ENCODE measurements around the gene GNL3L. TPM values are rescaled to one million over a fixed set of nuclear protein-coding genes. Genes with fewer than 3 reads are reported as not detected.
"Not testable (repeated sequence)": the region's sequence is repeated elsewhere in the genome, so short reads cannot be mapped to it uniquely, and the experiment has no call there.

Gene GNL3L
- total and polyA plus RNA-seq, 2 experiments from 2014 or later, result 16.9 to 79.9 TPM

- TF ChIP-seq ZNF462 (CRISPR knock-in tag; IDR thresholded peaks at IDR 0.05) (no peak), STAT1 (IDR thresholded peaks at IDR 0.05; ENCODE audit: unreplicated experiment) (no peak), ZNF114 (CRISPR knock-in tag; IDR thresholded peaks at IDR 0.05) (no peak), CREB1 (CRISPR knock-in tag; IDR thresholded peaks at IDR 0.05; ENCODE audit: low read depth) (no peak)
Measured at GRCh38 chrX:54570332-54570731, 40.3 kb downstream of the GNL3L start (continued).

GRCh38 chrX:54572641-54573040 lies 42.6 kb downstream of the GNL3L start:
- H3K36me3 ChIP-seq (ENCODE audit: insufficient read depth); H3K27me3 ChIP-seq (ENCODE audit: insufficient read depth); H3K79me2 ChIP-seq (replicated peaks; ENCODE audit: insufficient read depth); H3K9me2 ChIP-seq (ENCODE audit: insufficient read depth); DNase-seq (ENCODE audit: low spot score); H3K4me1 Mint-ChIP-seq; H3K4me3 ChIP-seq; H3K4me3 Mint-ChIP-seq; H3K4me1 ChIP-seq (ENCODE audit: insufficient read depth); H3K27ac Mint-ChIP-seq; ATAC-seq; H4K20me1 ChIP-seq (replicated peaks; ENCODE audit: insufficient read depth); H3K4me2 ChIP-seq; H3K27ac ChIP-seq (ENCODE audit: low read depth); H3F3A ChIP-seq (replicated peaks; ENCODE audit: low read depth); H2AFZ ChIP-seq; H3K27me3 Mint-ChIP-seq (ENCODE audit: insufficient read depth, low read depth, poor library complexity): not testable (repeated sequence)
- peaks cover 59% of the 10 kb centered on the region for H3K36me3 Mint-ChIP-seq (ENCODE audit: low read depth)
- peaks cover 17% of the 10 kb centered on the region for H3K9me3 Mint-ChIP-seq

DNA sequence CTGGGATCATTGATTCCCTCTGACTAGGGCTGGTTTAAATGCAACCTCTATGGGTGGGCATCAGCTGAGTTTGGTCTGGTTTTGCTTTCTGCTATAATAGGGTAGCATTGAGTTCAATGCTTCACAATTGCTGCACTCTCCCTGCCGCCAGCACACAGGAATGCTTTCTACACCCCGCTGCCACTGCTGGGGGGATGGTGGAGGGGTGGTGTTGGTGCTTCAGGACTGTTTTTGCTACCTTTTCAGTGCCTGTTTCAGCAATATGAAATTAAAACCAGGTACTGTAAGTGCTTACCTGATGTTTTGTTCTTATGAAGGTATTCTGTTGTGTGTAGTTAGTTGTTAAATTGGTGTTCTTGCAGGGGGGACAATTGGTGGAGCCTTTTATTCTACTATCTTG lies 67.7 kb downstream of the GNL3L start:
- Histone ChIP-seq H3K27me3 (ENCODE audit: insufficient read depth) (no peaks in the 10 kb centered on the region), H4K20me1 (replicated peaks; ENCODE audit: insufficient read depth) (no peaks in the 10 kb centered on the region), H3K4me1 (ENCODE audit: insufficient read depth) (no peaks in the 10 kb centered on the region), H3K79me2 (replicated peaks; ENCODE audit: insufficient read depth) (no peaks in the 10 kb centered on the region), H2AFZ (no peak overlapping the region), H3K9me2 (ENCODE audit: insufficient read depth) (no peaks in the 10 kb centered on the region), H3K27ac (ENCODE audit: low read depth) (no peak overlapping the region), H3K4me2 (no peak overlapping the region), H3K4me3 (no peak overlapping the region), H3F3A (replicated peaks; ENCODE audit: low read depth) (no peaks in the 10 kb centered on the region), H3K36me3 (ENCODE audit: insufficient read depth) (no peaks in the 10 kb centered on the region)
- DNase-seq (ENCODE audit: low spot score), result peak; percentile 1
- H3K4me3 Mint-ChIP-seq, result no peak overlapping the region
- no peaks in the 10 kb centered on the region for H3K9me3 Mint-ChIP-seq
- no peak for TF ChIP-seq ZNF114 (CRISPR knock-in tag; IDR thresholded peaks at IDR 0.05)
- TF ChIP-seq NANOG (IDR thresholded peaks at IDR 0.05; ENCODE audit: borderline replicate concordance), result no peak
- TF ChIP-seq, protein P1, sequence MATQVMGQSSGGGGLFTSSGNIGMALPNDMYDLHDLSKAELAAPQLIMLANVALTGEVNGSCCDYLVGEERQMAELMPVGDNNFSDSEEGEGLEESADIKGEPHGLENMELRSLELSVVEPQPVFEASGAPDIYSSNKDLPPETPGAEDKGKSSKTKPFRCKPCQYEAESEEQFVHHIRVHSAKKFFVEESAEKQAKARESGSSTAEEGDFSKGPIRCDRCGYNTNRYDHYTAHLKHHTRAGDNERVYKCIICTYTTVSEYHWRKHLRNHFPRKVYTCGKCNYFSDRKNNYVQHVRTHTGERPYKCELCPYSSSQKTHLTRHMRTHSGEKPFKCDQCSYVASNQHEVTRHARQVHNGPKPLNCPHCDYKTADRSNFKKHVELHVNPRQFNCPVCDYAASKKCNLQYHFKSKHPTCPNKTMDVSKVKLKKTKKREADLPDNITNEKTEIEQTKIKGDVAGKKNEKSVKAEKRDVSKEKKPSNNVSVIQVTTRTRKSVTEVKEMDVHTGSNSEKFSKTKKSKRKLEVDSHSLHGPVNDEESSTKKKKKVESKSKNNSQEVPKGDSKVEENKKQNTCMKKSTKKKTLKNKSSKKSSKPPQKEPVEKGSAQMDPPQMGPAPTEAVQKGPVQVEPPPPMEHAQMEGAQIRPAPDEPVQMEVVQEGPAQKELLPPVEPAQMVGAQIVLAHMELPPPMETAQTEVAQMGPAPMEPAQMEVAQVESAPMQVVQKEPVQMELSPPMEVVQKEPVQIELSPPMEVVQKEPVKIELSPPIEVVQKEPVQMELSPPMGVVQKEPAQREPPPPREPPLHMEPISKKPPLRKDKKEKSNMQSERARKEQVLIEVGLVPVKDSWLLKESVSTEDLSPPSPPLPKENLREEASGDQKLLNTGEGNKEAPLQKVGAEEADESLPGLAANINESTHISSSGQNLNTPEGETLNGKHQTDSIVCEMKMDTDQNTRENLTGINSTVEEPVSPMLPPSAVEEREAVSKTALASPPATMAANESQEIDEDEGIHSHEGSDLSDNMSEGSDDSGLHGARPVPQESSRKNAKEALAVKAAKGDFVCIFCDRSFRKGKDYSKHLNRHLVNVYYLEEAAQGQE (IDR thresholded peaks at IDR 0.05; ENCODE audit: unreplicated experiment), result no peak
- no peak for TF ChIP-seq CREB1 (CRISPR knock-in tag; IDR thresholded peaks at IDR 0.05; ENCODE audit: low read depth)
- TF ChIP-seq STAT1 (IDR thresholded peaks at IDR 0.05; ENCODE audit: unreplicated experiment), result no peak
- ATAC-seq, result no peak; the same call in 2 of the 3 replicates
- H3K27ac Mint-ChIP-seq, result no peak overlapping the region
- H3K27me3 Mint-ChIP-seq (ENCODE audit: insufficient read depth, low read depth, poor library complexity), result no peaks in the 10 kb centered on the region
- H3K36me3 Mint-ChIP-seq (ENCODE audit: low read depth), result no peaks in the 10 kb centered on the region
- peaks cover 4% of the 10 kb centered on the region; the same call in 2 of the 3 replicates for H3K4me1 Mint-ChIP-seq
